GM18505 (cell line): ENCODE data around the gene OR2C3.
"Not testable (repeated sequence)": the region's sequence is repeated elsewhere in the genome, so short reads cannot be mapped to it uniquely, and the experiment has no call there.

Source experiments
- ATAC-seq: cut with Tn5 transposase; IDR thresholded peaks from one replicate; pipeline ENCODE4 v1.9.1; 2021; ENCODE audit not compliant: unreplicated experiment
- POLR2A ChIP-seq: IDR thresholded peaks from 4 replicates; pipeline ENCODE4 v1.6.1; 2011; ENCODE audit warnings: borderline replicate concordance; ENCODE audit not compliant: insufficient read depth, insufficient read length; ENCODE audit errors: extremely low read depth

The OR2C3 gene

GRCh38 chr1:247491328-247491727 lies 44.9 kb downstream of the OR2C3 start:
- no peak for TF ChIP-seq POLR2A
- ATAC-seq = no peak

DNA sequence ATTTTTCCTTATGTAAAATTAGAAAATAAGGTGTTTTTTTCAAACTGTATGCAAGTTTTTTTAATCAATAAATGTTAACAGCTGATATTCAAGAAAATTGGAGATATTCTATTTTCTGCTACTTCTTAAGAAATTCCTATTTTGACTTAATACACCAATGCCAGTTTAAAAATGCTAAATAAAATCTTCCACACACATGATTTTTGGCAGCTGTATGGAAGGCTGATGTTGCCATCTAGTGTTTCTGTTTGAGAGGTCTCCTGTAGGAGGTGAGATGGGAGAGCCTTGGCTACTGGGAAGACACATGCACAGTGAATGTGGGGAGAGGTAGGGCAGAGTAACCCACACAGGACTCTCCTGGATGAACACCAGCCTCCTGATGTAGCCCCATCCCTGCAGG lies 49.2 kb downstream of the OR2C3 start:
- ATAC-seq = peak; percentile 76
- no peak for TF ChIP-seq POLR2A

- no peak for TF ChIP-seq POLR2A
- ATAC-seq = no peak
These were observed 53.5 kb downstream of the OR2C3 start for GRCh38 chr1:247482747-247483146.

GRCh38 chr1:247476328-247477058 lies 59.7 kb downstream of the OR2C3 start:
- ATAC-seq = not testable (repeated sequence)

DNA sequence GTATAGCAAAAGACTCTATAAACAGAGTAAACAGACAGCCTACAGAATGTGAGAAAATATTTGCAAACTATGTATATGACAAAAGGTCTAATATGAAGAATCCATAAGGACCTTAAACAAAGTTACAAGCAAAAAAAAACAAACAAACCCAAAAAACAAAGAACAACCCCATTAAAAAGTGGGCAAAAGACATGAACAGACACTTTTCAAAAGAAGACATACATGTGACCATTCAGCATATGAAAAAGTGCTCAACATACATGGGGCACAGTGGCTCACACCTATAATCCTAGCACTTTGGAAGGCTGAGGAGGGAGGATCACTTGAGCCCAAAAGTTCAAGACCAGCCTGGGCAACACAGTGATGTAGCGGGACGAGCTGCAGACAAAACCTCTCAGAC lies 60.4 kb downstream of the OR2C3 start:
- no peak for ATAC-seq
- no peak for TF ChIP-seq POLR2A
